ENCODE measurements around the gene MYDGF. TPM values are rescaled to one million over a fixed set of nuclear protein-coding genes. Genes with fewer than 3 reads are reported as not detected.
A peak's percentile ranks its signal among the peaks of the same experiment; 100 is the strongest.

The MYDGF gene
- total and polyA plus RNA-seq, 2 of the 13 experiments (the other 11 are each of a cell fraction or from before 2014, with no cell fraction given) = 116 to 198 TPM

- TF ChIP-seq RERE (CRISPR knock-in tag; IDR thresholded peaks at IDR 0.05; ENCODE audit: low read depth) (peak; percentile 76; the same call in 1 of the 2 replicates), ZBTB38 (CRISPR knock-in tag; IDR thresholded peaks at IDR 0.05) (0 out of 2 replicates have a peak, but pooled peaks have one; percentile 57), ZNF772 (CRISPR knock-in tag; IDR thresholded peaks at IDR 0.05) (peak; percentile 73), IRX3 (CRISPR knock-in tag; IDR thresholded peaks at IDR 0.05; ENCODE audit: borderline replicate concordance, low read depth) (0 out of 2 replicates have a peak, but pooled peaks have one; percentile 16), THAP11 (CRISPR knock-in tag; IDR thresholded peaks at IDR 0.05) (peak; percentile 51; the same call in 1 of the 2 replicates), CREB1 (IDR thresholded peaks at IDR 0.05) (peak; percentile 22; the same call in 1 of the 2 replicates), CREB1 (CRISPR knock-in tag; IDR thresholded peaks at IDR 0.05) (no peak), E2F1 (CRISPR knock-in tag; IDR thresholded peaks at IDR 0.05) (no peak), GFI1 (CRISPR knock-in tag; IDR thresholded peaks at IDR 0.05; ENCODE audit: borderline replicate concordance) (no peak), TFDP1 (CRISPR knock-in tag; IDR thresholded peaks at IDR 0.05; ENCODE audit: borderline replicate concordance) (peak; percentile 25; the same call in 1 of the 2 replicates), SMARCE1 (IDR thresholded peaks at IDR 0.05; ENCODE audit: borderline replicate concordance) (no peak), HNRNPH1 (optimal IDR thresholded peaks at IDR 0.05; ENCODE audit: low read depth, low read length) (no peak), CCDC6 (CRISPR knock-in tag; IDR thresholded peaks at IDR 0.05) (0 out of 2 replicates have a peak, but pooled peaks have one; percentile 54), BHLHE40 (IDR thresholded peaks at IDR 0.05; ENCODE audit: low read length) (no peak), ZNF746 (CRISPR knock-in tag; IDR thresholded peaks at IDR 0.05) (no peak), RARG (CRISPR knock-in tag; IDR thresholded peaks at IDR 0.05; ENCODE audit: low read depth) (no peak), ONECUT2 (CRISPR knock-in tag; IDR thresholded peaks at IDR 0.05) (peak; percentile 8; the same call in 1 of the 2 replicates)
Observed at GRCh38 chr19:4715529-4716221, 45.5 kb upstream of the MYDGF start (continued).

Data from HepG2 (cell line).